OCI-LY1 (cell line): ENCODE results near the gene RPRD2.

Experiments used
- EZH2 ChIP-seq: fragments of 200-600 bp; sonication (generic), shearing (Covaris generic); IDR thresholded peaks from 2 replicates; pipeline ENCODE4 v1.8.0; 2017; ENCODE audit warnings: borderline replicate concordance, mixed run types, mild to moderate bottlenecking, antibody characterized with exemption, low read length, moderate library complexity, mixed read lengths
- TF ChIP-seq, protein P1 (sequence below): fragments of 200-600 bp; sonication (generic), shearing (Covaris generic); IDR thresholded peaks from 2 replicates; pipeline ENCODE4 v1.5.1; 2017; ENCODE audit warnings: mild to moderate bottlenecking, antibody characterized with exemption, low read length, moderate library complexity, mixed read lengths

DNA sequence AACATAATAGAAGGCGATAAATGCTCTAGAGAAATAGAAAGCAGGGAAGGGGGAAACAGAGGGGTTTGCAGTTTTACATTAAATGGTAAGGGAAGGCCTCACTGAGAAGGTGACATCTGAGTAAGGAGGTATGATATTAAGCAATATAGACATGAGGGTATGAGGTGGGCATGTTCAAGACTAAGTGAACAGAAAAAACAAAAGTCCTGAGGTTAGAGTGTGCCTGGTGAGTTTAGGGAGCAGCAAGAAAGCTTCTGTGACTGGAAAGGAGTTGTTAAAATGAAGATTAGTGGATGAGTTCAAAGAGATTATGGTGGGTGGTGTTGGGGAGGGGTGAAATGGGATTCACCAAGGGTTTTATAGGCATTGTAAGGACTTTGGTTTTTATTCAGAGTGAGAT is 8.6 kb downstream of the RPRD2 start:
- TF ChIP-seq, protein P1, sequence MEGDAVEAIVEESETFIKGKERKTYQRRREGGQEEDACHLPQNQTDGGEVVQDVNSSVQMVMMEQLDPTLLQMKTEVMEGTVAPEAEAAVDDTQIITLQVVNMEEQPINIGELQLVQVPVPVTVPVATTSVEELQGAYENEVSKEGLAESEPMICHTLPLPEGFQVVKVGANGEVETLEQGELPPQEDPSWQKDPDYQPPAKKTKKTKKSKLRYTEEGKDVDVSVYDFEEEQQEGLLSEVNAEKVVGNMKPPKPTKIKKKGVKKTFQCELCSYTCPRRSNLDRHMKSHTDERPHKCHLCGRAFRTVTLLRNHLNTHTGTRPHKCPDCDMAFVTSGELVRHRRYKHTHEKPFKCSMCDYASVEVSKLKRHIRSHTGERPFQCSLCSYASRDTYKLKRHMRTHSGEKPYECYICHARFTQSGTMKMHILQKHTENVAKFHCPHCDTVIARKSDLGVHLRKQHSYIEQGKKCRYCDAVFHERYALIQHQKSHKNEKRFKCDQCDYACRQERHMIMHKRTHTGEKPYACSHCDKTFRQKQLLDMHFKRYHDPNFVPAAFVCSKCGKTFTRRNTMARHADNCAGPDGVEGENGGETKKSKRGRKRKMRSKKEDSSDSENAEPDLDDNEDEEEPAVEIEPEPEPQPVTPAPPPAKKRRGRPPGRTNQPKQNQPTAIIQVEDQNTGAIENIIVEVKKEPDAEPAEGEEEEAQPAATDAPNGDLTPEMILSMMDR: no peak
- no peak for TF ChIP-seq EZH2
